GM23248 (cell line): ENCODE results near the gene LGSN.

Experiments
- EZH2 ChIP-seq: fragments of 200-600 bp; sonication (generic); IDR thresholded peaks from 2 replicates; pipeline ENCODE4 v1.6.1; 2018; ENCODE audit warnings: antibody characterized with exemption, mild to moderate bottlenecking; ENCODE audit not compliant: insufficient read depth, poor library complexity, severe bottlenecking
- EZH2phosphoT487 ChIP-seq: fragments of 200-600 bp; sonication (generic); IDR thresholded peaks from 2 replicates; pipeline ENCODE4 v1.6.1; 2018; ENCODE audit warnings: antibody characterized with exemption, moderate library complexity, mild to moderate bottlenecking, low read depth; ENCODE audit not compliant: insufficient read depth

DNA sequence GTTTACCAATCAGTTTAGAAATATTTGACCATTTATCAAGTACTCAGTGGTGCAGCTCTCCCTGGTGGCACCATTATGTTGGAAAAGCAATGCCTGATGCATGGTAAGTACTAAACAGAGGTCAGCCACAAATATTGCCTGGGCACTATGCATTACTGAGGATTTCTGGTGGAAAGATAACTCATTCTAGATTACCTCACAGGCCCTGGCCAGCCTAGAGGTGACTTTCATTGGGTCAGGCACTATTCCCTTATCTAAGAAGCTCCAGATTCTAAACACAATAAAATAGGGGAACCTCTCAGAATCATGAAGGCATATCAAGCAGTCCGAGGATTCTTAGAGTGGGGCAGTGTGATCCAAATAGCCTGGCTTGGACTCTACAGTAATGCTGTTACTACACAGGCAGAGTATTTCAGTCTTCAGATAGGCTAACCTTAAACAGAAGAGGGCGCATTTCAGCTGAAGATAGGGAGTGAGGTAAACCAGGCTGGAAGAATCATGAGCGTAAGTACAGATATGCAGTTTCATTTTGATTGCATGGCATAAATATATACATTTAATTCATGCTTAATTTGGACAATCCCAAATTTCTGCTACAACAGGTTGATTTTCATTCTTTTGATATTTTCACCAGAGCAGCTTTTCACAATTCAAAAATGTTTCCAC lies 12.1 kb downstream of the LGSN start:
- no peak for TF ChIP-seq EZH2phosphoT487
- no peak for TF ChIP-seq EZH2
